Sciatic nerve (tissue), 2 donors: Measurements from ENCODE around the gene CXorf66. TPM values are rescaled to one million over a fixed set of nuclear protein-coding genes. Genes with fewer than 3 reads are reported as not detected.
"Not testable (repeated sequence)": the region's sequence is repeated elsewhere in the genome, so short reads cannot be mapped to it uniquely, and the experiment has no call there.

ENCODE experiments used
- ATAC-seq: fragments of 200-7000 bp; cut with Tn5 transposase; one replicate; pipeline ENCODE4 v1.9.1; 2020; ENCODE audit warnings: mild to moderate bottlenecking, moderate library complexity
- DNase-seq: peaks from one replicate; pipeline ENCODE4 v3.0.0-alpha.2; 2020; ENCODE audit warnings: low spot score
- intact Hi-C: fragments of 100-400 bp; cut with DNase I; formaldehyde crosslinking; loops from one replicate; pipeline ENCODE4 v1.14.2; 2022
- total RNA-seq: library from RNA; stranded (reverse); fragmentation: NEBNext Ultra II Directional; extraction: Animal tissue kit (Norgen Biotek cat#: 25700); gene quantifications from one replicate; pipeline ENCODE4 v1.2.1, GENCODE V29; 2021
- donor health status: DM: no; HTN: no; CAD: no.
- donor health status: DM: no; HTN: no; CAD: no.

Gene CXorf66, protein sequence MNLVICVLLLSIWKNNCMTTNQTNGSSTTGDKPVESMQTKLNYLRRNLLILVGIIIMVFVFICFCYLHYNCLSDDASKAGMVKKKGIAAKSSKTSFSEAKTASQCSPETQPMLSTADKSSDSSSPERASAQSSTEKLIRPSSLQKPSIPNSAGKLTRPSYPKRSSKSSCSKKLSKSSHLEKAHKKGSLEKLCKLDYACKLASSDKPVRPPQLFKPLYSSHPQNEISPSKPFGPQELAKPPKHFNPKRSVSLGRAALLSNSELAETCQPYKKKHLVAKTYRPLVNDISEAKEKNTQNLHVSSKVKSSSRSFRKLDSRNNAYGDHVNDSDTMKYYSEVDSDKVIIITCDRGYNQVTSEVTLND
- not detected for total RNA-seq

DNA sequence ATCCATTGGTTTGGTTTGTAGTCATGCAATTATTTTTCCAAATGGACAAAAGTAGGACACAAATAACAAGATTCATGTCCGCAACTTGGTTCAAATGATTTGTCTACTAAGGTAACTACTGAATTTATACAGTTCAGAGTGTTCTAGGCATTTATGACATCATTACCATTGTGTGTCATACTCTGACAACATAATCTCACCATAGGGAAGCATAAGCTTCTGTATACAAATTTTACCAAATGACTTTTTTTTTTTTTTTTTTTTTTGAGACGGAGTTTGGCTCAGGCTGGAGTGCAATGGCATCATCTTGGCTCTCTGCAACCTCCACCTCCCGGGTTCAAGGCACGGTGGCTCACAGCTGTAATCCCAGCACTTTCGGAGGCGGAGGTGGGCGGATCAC lies at the start of gene CXorf66:
TSS of gene CXorf66 (minus strand) at position 101 of the 400 bp plus-strand sequence. CDS start at position 76, 25 bp downstream.
- DNase-seq (no peak), ATAC-seq (no peak)
- intact Hi-C loops = no loop called here

DNA sequence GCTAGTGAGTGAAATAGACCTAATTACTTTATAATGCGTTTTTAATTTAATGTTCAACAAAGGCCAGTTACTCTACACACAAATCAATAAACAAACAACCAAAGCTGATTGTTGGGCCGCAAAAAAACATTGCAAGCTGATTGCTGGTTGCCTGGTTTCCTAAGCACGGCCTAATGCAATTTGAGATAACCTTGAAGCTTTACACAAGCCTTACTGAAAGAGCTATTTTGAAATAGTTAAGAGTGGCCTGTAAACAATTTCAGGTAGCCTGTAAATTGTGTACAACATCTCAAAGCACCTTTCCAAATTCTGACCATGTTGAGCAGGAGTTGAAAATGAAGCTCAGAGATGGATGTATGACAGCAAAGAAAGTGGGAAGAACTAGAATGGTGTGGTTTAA lies 17.5 kb upstream of the CXorf66 start:
- intact Hi-C loops = no loop called here

DNA sequence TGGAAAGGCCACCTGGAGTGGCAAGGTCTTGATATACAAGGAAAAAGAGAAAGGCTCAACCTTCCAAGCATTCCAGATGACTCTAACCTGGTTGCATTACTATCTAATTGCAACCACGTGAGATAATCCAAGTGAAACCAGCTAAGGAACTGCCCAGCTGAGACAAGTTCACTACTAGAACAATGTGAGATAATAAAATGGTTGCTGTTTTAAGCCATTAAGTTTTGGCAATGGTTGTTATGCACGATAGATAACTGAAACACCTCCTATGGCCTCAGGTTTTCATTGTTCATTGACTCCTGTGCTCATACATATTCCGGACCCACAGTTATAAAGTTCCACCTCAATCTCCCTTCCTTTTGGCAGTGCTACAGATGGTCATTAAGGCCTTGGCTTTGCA lies 9.2 kb upstream of the CXorf66 start:
- intact Hi-C loops = no loop called here
- ATAC-seq (no peak), DNase-seq (no peak)

More for the DNA sequence above, 17.5 kb upstream of the CXorf66 start:
- ATAC-seq (no peak), DNase-seq (no peak)

DNA sequence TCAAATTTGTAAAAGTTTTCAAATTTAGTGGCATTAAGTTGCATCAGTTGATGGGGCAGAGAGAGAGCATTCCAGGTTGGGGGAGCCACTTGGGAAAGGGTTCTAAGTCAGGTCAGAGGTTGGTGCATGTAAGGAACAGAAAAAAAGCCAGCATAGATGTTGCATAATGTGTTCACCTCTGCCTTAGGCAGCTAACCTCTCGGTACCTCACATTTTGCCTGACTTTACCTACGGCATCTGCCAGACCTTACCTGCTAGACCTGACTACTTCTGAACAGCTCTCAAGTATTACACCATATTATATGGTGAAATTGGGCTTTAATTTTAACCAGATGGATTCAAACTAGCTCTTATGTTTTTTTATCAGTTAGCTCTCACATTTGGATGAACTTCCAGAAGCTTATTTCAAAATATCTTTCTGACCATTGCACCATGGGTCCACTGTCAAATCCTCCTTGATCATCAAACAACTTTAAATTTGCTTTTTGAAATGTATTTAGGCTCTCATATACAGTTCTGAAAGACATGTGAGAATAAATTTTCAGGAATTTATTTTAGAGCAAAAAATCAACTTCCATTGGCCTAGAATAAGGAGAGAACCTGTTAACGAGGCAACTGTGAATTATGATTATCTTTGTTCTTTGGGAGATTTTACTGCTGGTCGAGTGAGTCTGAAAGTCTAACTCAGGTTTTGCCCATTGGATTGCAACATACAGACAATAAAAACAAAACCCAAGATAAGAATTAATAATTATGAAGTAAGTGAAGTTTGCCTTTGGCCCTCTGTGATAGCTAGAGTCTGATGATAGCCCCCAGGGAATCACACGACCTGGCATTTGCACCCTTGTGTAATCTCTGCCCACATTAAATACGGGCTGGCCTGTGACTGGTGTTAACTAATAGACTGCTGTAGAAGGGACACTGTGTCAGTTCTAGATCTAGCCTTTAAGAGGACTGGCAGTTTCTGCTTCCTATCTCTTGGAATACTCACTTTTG lies 7.6 kb upstream of the CXorf66 start:
- DNase-seq (no peak), ATAC-seq (no peak)
- intact Hi-C loops = no loop called here

DNA sequence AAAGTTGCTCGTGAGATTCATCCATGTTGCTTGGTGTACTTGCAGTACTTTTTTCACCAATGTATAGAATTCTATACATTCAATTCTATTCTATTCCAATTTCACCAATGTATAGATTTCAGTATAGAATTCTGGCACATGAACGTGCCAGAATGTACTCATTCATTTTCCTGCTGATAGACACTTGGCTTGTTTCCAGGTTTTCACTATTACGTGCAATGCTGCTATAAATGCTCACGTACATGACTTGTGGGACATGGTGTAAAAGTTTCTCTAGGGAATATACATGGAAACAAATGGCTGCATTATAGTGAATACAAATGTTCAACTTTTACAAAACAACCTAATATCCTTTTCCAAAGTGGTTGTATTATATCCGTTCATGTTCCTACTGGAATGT lies 6.8 kb upstream of the CXorf66 start:
- ATAC-seq (no peak), DNase-seq (no peak)
- intact Hi-C loops = no loop called here

DNA sequence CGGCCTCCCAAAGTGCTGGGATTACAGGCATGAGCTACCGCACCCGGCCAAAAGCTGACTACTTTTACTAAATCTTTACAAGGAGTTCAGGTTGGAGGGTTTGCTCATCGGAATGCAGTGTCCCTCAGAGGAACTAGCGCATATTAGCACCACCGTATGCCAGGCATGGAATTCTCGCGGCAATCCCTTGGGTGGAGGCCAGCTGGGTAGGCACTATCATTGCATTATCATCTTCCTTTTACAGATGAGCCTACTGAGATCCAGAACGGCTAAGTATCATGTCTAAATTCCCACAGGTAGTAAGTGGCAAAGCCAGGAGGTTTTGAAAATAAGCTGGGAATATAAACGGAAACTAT lies 6.1 kb upstream of the CXorf66 start:
- ATAC-seq (no peak), DNase-seq (no peak)
- intact Hi-C loops = no loop called here

DNA sequence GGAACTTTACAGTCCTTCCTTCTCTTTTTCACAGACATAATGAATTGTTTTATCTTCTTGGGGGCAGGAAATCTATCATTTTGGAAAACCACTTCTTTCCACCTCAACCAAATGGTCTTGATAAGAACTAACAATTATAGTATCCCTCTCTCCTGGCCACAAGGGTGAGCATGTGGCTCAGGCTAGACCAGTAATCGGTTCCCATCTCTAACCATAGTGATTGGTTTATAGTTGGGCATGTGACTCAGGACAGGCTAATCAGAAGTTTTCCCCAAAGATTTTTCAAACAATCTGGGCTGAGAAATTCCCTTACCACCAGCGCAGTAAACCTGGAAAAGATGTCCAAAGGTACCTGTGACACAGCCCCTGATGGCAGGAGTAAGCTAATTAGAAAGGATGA lies 4.0 kb upstream of the CXorf66 start:
- DNase-seq (no peak), ATAC-seq (no peak)
- intact Hi-C loops = no loop called here

DNA sequence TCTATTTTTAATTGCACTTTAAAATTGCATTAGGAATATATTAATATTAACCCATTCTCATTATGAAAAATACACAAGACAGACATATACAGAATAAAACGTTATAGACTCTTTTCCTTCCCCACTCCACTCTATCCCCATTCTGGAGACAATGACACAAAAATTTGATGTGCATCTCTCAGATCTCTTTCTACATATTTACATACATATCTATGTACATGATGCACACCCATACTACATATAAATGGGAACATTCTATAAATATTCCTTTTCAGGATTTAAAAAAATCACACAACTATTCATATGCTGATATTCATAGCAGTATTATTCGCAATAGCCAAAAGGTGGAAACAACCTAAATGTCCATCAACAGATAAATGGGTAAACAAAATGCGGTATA lies 2.4 kb upstream of the CXorf66 start:
- no peak for DNase-seq
- ATAC-seq = no peak
- intact Hi-C loops = no loop called here

DNA sequence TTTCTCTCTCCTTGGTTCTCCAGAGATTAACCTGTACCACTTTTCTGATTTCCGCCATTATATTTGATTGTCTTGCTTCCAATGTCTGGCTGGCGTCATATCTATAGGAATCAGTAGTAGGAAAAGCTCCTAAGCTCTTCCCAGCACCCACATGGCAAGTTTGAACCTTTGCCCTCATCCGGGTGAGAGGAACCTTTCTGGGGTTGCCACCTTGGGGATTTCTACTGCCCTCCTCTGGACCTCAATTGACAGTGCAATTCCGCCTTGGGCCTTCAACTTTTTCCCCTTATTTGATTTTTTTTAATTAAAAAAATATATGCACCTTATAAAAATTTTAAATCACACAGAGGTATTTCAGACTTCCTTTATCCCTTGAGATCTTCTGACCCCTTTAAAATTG lies 2.0 kb upstream of the CXorf66 start:
- no peak for ATAC-seq
- DNase-seq = no peak
- intact Hi-C loops = no loop called here

DNA sequence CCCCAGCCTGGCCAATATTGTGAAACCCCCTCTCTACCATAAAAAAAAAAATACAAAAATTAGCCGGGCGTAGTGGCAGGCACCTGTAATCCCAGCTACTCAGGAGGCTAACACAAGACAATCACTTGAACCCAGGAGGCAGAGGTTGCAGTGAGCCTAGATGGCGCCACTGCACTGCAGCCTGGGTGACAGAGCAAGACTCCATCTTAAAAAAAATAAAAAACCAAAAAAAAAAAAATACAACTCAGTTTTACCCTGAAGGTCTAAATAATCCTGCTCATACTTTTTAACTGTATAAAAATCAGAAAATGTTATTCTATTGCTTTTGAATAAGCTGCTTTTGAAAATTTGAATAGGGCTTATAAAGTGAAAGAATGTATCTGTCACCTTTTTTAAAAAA lies 838 bp upstream of the CXorf66 start:
- intact Hi-C loops, ATAC-seq, DNase-seq: not testable (repeated sequence)

DNA sequence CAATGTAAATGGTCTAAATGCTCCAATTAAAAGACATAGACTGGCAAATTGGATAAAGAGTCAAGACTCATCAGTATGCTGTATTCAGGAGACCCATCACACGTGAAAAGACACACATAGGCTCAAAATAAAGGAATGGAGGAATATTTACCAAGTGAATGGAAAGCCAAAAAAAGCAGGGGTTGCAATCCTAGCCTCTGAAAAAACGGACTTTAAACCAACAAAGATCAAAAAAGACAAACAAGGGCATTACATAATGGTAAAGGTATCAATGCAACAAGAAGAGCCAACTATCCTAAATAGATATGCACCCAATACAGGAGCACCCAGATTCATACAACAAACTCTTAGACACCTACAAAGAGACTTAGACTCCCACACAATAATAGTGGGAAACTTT lies 4.2 kb downstream of the CXorf66 start:
- intact Hi-C loops, DNase-seq, ATAC-seq: not testable (repeated sequence)

DNA sequence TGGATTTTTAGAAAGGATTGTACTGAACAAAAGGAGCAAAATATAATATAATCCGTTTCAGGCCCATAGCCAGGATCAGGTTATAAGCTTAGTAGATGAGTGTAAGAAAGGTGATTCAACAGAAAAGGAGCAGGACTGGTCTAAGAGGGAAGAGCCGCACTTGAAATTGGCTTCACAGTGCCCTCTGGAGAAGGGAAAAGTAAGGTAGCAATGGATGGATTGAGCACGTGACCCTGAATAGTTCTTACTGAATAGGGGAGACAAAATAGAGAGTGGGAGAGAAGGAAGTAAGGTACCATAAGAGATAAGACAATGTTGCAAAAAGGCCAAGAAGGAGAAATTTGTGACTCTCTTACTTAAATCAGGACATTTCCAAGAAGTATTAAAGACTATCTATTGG lies 15.6 kb downstream of the CXorf66 start:
- ATAC-seq (no peak), DNase-seq (no peak)
- intact Hi-C loops = loop anchor here (5.0 kb wide), 1 partner anchor 287 kb away; no protein-coding TSS in a partner anchor

DNA sequence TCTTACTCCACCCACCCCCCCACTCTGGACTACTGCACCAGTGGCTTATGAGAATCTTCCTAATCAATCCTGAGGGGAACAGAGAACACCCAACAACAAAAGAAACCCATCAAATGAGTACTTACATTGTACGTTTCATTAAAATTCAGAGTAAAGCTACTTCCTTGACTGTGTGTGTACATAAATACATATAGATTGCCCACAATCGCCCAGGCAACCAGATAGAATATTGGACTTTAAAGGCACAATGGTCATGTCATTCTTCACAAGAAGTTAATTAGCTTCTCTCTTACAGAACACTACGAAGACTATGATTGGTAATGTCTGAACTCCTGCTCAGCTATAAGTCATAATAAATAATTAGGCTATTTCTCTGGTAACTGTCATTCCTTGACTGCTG lies 20.2 kb downstream of the CXorf66 start:
- intact Hi-C loops = loop anchor here (5.0 kb wide), 1 partner anchor 283 kb away; no protein-coding TSS in a partner anchor
- DNase-seq (no peak), ATAC-seq (no peak)

DNA sequence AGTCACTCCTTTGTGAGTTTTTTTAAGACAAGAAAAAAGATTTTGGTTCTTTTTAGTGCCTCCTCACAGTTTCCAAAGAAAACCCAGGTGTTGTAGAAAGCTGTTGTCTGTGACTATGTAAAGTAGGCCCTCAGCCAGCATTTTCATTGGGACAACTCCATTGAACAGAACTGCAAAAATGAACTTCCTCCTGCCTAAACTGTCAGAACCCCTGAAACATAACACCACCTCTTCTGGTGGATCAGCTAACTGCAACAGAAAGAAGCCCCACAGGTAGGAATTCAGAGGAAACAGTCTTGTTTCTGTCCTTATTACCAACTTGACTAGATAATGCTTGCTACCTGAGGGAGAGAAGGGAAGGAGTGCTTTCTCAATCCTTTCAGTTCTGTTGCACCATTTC lies 29.1 kb downstream of the CXorf66 start:
- intact Hi-C loops = no loop called here

DNA sequence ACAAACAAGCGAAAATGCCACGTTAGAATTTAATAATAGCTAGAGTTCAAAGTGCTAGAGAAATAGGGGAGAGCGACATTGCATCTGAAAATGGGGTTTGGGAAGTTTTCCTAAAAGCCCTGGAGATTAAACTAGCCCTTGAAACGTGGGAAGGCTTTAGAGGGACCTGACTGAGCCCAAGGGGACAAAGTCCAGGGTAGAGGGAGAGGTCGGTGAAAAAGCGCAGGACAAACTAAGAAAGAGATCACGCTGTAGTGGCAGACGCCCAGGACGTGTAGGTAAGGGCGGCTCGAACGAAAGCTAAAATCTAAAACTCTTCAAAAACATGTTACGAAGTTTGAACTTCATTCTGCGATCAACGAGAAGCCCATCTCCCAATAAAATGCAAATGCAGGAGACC lies 31.4 kb downstream of the CXorf66 start:
- intact Hi-C loops = no loop called here
- DNase-seq = no peak
- ATAC-seq = no peak

More for the DNA sequence above, 29.1 kb downstream of the CXorf66 start:
- DNase-seq (no peak), ATAC-seq (no peak)

DNA sequence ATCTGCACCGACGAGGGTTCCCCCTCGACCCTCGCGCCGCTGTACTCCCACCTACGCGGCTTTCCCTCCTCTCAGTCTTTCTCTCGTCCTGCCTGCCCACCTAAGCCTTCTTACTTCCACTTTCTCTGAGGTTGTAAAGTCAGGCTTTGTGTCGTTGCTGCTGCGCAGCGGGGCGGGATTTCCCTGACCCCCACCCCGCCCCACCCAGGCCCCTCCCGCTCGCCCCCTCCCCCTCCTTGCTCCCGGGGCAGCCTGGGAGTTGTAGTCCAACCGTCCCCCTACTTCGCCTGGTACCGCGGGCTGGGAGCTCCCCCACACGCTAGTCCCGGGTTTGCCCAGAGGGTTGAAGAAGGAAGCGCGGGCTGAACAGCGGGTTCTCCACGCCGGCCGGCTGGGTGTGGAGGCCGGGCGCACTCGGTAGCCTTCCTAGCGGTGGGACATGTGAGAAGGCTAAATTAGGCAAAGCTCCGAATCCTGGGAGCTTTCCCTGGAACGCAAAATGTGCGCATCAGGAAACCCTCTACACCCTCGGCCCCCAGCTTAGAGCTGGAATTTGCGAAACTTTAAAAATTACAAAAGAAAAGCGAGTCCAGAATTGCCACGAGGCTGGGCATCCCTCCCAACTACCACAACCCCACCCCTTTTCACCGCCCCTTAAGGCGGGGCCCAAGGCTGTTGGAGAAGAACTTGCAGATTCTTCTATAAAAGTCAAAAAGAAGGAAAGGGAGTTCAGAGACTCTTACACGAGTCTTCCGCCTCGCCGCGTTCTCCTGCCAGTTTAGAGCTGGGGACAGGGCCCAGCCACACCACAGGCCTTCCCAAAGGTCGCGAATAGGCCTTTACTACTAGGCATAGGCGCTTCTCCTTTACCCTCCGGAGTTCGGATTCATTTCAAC lies 32.2 kb downstream of the CXorf66 start, which contains the start of gene ATP11C:
TSS of gene ATP11C (minus strand) at position 153 of the 896 bp plus-strand sequence. CDS start 1,011 bp downstream, outside the sequence.
- intact Hi-C loops = no loop called here
- DNase-seq = peak; percentile 89
- peak; percentile 98 for ATAC-seq

DNA sequence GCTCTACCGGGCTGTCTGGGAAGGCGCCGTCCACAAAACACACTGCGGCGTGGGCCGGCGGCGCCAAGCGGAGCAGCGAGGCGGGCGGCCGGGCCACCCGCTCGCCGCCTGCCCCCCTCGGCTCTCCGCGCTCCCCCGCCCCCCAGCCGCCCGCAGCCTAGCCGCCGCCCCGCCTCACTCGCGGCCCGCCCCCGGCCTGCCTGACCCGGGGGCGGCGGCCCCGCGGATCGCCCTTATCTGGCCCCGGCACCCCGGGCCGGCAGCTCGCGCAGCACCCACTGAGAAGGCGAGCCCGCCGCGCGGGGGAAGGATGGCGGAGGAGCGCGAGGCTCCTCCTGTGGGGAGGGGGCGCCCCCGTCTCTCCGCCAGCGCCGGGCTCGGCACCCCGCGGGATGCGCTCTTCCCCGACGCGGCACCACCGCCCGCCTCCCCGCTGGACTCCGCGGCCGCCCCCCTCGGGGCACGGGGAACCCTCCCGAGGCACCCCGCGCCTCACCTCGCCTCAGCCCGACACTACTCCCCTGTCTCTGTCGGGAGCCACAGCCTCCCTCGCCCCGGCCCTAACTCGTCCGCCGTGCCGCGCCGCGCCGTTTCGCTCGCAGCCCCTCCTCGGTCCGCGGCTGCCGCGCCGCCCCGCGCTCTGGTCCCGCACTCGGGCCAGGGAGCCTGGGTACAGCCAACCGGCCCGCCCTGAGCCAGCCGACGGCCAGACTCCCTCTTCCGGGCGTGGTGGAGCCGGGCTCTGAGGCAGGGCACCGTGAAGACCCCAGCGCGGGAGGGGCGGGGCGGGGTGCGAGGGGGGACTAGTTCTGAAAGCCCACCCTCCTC lies 33.0 kb downstream of the CXorf66 start:
- peak; percentile 51 for ATAC-seq
- DNase-seq = peak; percentile 71
- intact Hi-C loops = no loop called here

DNA sequence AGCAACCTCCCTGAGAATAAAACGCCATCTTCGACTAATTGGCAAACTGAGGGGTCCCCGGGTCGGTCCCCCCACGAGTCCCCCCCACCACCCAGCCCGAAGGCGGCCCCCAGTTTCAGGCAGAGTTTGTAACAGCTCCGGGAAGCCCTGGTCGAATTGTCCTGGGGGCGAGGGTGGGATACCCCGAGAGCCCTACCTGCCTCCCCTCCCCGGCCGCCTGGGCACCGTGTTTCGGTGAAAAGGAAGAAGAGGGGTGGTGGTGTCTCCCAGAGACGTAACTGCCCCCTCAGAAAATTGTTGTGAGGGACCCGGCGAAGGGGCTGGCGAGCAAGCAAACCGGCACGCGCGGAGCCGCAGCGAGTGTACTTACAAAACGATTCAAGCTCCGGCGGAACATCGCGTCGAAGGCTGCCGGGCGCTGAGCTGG lies 33.7 kb downstream of the CXorf66 start:
- ATAC-seq (no peak), DNase-seq (peak; percentile 64)

More for the DNA sequence above, 33.7 kb downstream of the CXorf66 start:
- intact Hi-C loops = no loop called here
